CD4-positive, alpha-beta T cell treated with Interleukin-17A for 1 hour (primary cell): ENCODE measurements around the gene ZNF597.
"Not testable (repeated sequence)": the region's sequence is repeated elsewhere in the genome, so short reads cannot be mapped to it uniquely, and the experiment has no call there.

Experiments used
- DNase-seq: peaks from one replicate; pipeline ENCODE4 v3.0.0-alpha.2; 2020

ZNF597 gene

GRCh38 chr16:3474870-3475269, 31.6 kb upstream of the ZNF597 start:
- DNase-seq, result not testable (repeated sequence)

DNA sequence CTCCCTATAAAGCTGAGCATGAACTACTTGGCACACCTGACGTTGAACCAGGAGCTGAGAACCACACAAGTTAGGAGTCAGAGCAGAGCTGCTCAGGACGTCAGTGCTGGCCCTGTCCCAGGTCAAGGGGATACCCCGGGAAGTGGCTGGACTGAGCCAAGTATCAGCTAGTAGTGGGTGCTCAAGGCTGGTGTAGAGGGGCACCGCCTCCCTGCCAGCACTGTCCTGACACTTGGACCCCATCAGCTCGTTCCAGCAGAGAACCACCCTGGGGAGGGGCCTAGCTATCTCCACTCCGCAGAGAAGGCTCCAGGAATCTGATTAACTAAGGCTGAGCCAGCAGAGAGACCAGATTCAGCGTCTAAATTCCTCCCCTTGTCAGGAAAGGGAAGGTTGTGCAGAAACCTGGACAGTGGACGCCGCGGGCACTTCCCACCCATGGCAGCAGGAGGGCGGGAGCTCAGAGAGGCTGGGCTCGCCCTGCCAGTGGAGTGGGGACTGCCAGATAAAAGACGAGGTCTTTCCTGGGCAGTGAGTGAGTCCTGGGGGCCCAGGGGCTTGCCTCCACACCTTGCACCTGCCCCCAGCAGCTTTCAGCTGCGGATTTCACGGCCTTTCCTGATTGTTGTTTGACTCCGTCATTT, 31.0 kb upstream of the ZNF597 start:
- no peak for DNase-seq

DNA sequence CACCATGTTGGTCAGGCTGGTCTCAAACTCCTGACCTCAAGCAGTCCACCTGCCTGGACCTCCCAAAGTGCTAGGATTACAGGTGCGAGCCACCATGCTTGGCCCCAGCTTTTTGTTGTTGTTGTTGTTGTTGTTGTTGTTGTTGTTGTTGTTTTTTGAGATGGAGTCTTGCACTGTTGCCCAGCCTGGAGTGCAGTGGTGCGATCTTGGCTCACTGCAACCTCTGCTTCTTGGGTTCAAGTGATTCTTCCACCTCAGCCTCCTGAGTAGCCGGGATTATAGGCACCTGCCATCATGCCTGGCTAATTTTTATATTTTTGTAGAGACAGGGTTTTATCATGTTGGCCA, 30.3 kb upstream of the ZNF597 start:
- not testable (repeated sequence) for DNase-seq

GRCh38 chr16:3472878-3473595, 29.7 kb upstream of the ZNF597 start:
- DNase-seq, result no peak

GRCh38 chr16:3471518-3472176, 28.3 kb upstream of the ZNF597 start:
- DNase-seq, result no peak

- no peak for DNase-seq
Measured at GRCh38 chr16:3470723-3471122, 27.4 kb upstream of the ZNF597 start.

DNA sequence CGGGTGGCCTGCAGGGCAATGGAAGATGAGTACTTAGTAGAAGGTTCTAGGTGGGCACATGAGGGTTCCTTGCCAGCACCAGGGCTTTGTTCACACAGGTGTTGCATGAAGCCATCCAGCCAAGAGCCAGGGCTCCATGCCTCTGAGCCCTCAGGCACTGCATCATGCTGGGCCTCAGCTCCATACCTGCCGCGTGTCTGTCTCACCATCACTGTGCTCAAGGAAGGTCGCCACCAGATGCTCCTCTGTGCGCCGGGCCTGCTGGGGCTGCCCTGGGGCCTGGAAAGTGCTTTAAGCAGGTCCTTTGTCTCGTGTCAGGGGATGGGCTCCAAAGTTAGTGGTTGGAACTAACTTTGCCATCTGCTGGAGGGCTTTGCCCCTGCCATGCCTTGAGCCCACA, 26.4 kb upstream of the ZNF597 start:
- DNase-seq, result no peak

DNA sequence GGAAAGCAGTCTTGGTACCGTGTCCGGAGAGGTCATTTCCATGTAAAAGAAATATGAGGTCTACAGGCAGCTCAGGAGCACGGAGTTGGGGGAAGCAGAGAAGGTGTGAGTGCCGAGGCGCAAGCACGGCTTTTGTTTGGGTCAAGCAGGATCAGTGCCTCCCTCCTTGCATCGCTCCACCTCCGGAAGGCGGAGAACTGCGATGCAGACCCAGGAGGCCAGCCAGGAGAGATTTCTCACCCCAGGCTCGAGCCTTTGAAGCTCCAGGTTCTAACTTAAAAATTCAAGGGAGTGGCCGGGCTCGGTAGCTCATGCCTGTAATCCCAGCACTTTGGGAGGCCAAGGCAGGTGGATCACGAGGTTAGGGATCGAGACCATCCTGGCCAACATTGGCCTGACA, 25.2 kb upstream of the ZNF597 start:
- no peak for DNase-seq

DNA sequence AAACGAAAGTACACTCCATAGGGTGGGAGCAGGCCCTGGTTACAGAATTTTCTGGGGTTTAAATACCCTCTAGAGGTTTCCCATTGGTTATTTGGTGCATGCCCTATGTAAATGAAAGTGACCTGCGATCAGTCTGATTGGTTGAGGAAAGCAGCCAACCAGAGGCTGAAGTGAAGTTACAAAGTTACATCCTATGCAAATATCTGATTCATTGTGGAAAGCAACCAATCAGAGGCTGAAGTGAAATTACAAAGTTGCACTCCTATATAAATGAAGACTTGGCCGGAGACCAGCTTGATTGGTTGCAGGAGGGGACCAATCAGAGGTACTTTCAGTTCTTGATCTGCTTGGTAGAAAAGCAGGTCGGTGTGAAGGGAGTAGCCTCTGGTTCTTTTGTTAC, 24.6 kb upstream of the ZNF597 start:
- DNase-seq, result peak; percentile 5

GRCh38 chr16:3467182-3467581, 23.9 kb upstream of the ZNF597 start:
- DNase-seq, result no peak

DNA sequence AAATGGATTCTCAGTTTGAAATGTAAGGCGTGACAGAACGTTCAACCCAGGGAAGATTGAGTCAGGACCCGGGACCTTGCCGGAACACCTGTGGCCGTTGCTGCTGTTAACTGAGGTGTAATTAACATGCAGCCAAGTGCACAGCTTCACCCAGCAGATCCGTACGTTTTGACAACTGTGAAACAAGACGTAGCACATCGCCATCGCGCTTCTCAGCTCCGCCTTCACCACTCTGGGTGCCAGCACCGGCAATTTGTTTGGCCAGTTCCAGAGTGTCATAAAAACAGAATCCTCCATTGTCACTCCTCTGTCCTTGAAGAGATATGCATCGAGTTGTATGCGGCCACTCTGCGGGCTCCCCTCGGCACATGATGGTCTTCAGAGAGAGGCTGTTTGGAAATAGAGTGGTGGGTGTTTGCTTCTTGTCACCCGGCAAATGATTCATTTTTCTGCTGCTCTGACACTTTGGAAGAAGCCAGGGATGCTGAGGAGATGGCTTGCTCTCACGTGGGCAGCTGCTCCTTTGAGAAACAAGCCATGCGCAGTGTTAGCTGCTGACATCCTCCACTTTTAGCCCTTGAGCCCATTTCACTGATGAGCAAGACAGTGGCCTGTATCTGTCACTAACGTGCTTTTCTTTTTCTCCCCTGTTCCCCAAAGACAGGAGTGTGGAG, 22.7 kb upstream of the ZNF597 start:
- DNase-seq, result no peak

DNA sequence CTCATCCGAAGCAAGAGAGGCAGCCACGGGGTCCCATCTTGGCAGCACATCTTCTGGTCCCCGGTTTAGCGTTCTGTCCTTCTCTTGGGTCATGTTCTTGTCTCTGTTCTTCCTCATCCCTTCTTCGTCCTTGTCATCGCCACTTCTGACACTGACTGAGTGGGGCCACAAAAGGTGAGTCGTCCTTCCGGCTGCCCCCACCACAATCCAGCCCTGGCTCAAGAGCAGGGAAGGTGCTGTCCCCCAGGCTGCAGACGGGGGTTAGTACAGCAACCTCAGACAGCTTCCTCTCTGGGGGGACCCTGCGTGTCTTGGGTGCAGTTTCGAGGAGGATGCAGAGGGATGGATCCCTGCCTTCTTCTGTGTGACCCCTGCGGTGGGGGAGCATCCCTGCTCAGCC, 22.0 kb upstream of the ZNF597 start:
- no peak for DNase-seq

GRCh38 chr16:3461151-3461550, 17.8 kb upstream of the ZNF597 start:
- DNase-seq, result peak; percentile 57

DNA sequence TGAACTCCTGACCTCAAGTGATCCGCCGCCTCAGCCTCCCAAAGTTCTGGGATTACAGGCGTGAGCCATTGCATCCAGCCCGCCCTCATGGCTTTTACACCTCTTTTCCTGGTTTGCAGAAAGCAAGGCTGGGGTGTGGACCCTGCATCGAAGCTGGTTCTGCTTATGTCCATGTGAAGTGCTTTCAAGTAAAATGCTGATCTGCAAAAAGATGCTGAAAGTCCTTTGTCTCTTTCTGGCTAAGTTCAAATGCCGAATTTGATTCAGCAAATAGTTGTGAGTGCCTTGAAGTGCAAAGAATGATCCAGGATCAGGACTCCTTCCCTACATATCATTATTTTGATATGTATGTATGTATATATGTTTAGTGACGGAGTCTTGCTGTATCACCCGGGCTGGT, 17.3 kb upstream of the ZNF597 start:
- DNase-seq, result no peak

DNA sequence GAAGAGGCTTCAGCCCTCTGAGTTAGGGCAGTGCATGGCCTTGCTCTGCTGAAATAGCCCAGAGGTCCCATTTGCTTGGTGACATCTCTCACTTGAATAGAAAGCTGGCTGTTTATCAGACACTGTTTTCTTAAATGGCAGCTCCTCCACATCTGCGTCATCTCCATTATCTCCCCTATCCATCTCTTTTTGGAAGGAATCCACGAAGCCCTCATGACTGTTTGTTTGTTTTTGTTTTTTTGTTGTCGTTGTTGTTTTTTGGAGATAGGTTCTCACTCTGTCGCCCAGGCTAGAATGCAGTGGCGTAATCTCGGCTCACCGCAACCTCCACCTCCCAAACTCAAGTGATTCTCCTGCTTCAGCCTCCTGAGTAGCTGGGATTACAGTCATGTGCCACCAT, 16.8 kb upstream of the ZNF597 start:
- DNase-seq, result no peak

DNA sequence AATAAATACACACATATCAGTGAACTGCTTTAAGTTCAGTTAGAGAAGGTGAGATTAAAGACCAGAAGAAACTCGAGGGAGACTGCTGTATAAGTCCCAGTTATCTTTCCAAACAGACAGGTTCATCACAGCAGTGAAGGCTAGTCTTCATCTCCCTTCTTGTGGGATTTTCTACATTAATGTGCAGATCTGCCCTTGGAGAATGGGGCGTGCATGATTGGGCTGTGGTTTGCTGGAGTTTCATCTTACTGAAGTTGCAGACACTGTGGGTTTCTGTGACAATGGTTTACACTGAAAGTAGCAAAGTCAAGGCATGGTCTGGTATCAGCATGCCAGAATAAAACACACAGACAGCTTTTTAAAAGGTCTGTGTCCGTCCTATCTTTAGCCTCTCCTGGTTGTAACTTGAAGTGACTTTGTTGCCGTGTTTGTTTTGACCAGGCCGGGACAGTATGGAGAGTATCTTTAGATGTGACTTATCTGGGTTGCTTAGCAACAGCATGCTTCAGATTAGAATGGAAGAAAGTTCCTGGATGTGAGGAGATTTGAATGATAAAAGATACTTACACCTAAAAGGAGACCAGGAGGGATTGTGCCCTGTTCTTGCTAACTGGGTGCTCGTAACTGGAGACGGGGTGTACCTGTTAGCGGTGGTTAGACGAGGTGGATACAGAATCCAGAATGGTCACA, 16.2 kb upstream of the ZNF597 start:
- peak; percentile 21 for DNase-seq

DNA sequence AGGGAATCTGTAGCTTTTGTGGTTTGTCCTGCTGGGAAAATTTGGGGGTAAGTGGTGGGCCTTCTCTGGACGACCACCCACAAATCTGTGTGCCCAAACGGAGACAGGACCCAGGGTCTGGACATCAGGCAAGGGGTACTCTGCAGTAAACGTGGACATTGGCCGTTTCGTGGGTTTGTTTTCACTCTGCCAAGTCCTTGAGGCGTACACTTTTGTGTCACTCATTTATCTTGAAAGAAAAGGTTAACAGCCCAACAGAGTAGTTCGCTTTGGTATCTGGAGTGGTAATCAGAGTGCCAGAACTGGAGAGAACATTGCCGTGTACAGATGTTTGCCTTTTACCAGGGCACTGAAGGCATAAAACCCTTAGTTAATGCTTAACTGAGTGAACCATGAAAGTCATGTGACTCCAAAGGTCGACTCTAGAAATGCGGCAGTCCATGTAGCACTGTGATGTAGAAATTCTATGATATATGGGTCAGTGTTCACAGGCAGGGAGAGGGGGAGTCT, 15.6 kb upstream of the ZNF597 start:
- DNase-seq, result peak; percentile 40

GRCh38 chr16:3458278-3458851, 15.1 kb upstream of the ZNF597 start:
- DNase-seq, result peak; percentile 5

DNA sequence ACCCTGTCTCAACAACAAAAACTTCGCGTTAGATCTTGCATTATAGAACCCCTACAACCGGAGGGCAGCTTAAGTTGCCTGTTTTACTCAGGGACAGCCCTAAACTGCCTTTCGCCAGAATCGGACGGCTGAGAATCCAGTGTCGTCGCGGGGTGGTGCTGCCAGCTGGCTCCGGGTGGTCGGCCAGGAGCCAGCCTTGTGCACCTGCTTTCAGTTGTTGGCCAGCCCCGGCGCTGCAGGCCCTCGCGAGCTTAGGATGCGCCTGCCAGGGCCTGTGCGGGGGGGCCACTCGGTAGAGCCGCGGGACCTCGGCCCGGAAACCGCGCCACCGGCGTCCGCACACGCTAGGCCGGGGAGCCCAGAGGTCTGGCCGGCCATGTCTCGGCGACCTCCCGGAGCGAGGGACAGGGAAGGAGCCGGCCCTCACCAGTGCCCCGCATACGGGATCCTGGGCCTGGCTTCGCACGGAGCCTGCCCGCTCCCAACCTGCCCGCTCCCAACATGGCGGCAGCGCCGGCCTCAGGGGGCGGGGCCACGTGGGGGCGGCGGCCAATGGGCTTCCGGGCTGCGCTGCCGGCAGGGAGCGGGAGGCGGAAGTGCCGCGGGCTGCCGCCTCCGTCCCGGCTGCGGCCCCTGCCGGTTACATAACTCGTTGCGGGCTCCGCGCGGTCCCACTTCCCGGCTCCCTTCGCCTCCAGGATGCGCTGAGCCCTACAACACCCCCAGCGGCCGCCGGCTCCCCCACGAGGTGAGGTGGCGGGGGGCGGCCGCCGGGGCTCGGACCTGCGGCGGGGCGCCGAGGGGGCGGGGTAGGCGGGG, 14.3 kb upstream of the ZNF597 start:
- peak; percentile 89 for DNase-seq

DNA sequence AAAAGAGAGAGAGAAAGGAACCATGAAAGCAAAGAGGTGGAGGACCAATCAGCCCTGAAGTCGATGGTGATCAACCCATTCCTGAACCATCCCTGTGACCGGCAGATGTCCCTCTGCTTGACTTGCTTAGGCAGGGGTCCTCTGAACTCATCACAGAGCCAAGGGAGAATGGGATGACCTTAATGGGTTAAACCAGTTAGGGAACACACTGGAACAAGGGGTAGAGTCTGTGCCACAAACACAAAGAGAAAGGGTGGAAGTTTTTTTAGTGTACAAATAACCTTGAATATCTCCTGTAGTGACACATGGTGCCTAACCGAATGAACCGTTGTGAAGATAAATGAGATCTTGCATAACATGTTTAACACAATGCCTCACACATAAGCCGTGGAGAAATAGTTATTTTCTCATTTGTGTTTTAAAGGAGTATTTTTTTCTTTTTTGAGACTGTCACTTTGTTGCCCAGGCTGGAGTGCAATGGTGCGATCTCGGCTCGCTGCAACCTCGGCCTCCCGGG, 11.4 kb upstream of the ZNF597 start:
- DNase-seq, result no peak

DNA sequence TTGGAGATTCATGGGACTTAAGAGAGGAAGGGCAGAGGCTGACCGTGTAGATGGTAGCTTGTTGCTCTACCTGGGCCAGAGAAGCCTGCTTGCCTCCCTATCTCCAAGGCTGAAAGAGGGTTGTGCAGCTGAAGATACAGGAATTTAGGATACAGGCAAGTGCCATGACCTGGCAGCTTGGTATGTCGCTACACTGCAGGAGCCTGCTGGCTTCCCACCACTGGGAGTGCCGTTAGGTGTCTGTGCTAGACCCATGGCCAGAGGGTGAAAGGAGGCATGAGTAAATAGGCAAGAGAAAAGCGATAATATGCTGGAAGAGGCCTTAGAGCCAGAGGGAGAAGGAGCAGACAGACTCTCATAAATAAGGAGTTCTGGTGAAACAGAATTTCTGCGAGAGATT, 10.8 kb upstream of the ZNF597 start:
- no peak for DNase-seq

GRCh38 chr16:3444032-3444388, 706 bp upstream of the ZNF597 start:
- peak; percentile 40 for DNase-seq
